Lower leg skin (tissue), 3 donors: Measurements from ENCODE around the gene RTL10.

Source experiments
- POLR2A ChIP-seq, 2 donors: fragments of 450-650 bp; IDR thresholded peaks; one replicate each; pipeline ENCODE4 v1.6.1; 2016 to 2017; ENCODE audit warnings: antibody characterized with exemption in 2 of 2, mild to moderate bottlenecking in 1 of 2, moderate library complexity in 1 of 2
- TF ChIP-seq, protein P1 (sequence below), 3 donors: fragments of 450-650 bp; IDR thresholded peaks; one replicate each; pipeline ENCODE4 v1.5.1; 2016; ENCODE audit warnings: antibody characterized with exemption in 3 of 3, mild to moderate bottlenecking in 3 of 3, moderate library complexity in 2 of 3

DNA sequence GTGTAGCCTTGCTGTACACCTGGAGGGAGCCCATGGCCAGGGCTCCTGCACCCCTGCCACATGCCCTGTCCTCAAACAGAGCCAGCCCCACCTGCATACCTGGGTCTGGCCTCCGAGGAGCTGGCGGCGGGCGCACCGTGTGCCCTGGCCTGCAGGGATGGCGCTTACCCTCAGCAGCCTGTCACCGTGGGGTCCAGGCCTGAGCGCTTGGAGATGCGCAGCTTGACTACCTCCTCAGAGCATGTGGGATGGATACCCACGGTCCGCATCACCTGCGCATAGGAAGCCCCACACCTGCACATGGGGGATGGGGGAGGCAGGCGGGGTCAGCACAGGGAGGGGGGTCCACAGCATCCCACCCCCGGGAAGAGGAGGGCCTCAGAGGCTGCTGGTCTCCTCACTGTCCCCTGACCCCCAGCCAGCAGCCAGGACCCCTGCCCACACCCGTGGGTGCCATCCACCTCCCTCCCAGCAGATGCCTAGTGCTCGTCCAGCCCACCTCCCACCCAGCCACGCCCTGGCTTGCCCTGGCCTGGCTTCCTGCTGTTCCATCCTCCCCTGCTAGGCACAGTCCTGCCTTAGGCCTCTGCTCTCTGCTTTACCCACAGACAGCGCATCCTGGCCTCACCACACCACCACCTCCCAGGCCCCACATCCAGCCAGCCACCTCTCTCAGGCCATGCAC is 22.4 kb upstream of the RTL10 start:
- TF ChIP-seq, protein P1, sequence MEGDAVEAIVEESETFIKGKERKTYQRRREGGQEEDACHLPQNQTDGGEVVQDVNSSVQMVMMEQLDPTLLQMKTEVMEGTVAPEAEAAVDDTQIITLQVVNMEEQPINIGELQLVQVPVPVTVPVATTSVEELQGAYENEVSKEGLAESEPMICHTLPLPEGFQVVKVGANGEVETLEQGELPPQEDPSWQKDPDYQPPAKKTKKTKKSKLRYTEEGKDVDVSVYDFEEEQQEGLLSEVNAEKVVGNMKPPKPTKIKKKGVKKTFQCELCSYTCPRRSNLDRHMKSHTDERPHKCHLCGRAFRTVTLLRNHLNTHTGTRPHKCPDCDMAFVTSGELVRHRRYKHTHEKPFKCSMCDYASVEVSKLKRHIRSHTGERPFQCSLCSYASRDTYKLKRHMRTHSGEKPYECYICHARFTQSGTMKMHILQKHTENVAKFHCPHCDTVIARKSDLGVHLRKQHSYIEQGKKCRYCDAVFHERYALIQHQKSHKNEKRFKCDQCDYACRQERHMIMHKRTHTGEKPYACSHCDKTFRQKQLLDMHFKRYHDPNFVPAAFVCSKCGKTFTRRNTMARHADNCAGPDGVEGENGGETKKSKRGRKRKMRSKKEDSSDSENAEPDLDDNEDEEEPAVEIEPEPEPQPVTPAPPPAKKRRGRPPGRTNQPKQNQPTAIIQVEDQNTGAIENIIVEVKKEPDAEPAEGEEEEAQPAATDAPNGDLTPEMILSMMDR (IDR thresholded peaks at IDR 0.05) = no peak
- TF ChIP-seq POLR2A (IDR thresholded peaks at IDR 0.05) = no peak
